Sigmoid colon (tissue), 7 donors: ENCODE results near the gene MAGEA9B. TPM values are rescaled to one million over a fixed set of nuclear protein-coding genes. Genes with fewer than 3 reads are reported as not detected.
"Not testable (repeated sequence)": the region's sequence is repeated elsewhere in the genome, so short reads cannot be mapped to it uniquely, and the experiment has no call there.

Source experiments
- DNase-seq: peaks from one replicate; pipeline ENCODE4 v3.0.0-alpha.2; 2019
- H3K27ac ChIP-seq, 4 donors: fragments of 200-600 bp; sonication (generic); one replicate each; pipeline ENCODE4 v1.5.1; 2016 to 2019; ENCODE audit warnings: mild to moderate bottlenecking in 1 of 4
- H3K27me3 ChIP-seq, 3 donors: fragments of 200-600 bp; sonication (generic); one replicate each; pipeline ENCODE4 v1.5.1; 2019; ENCODE audit warnings: mild to moderate bottlenecking in 1 of 3
- H3K36me3 ChIP-seq, 4 donors: fragments of 200-600 bp; sonication (generic); one replicate each; pipeline ENCODE4 v1.5.1; 2016 to 2019
- H3K4me1 ChIP-seq, 4 donors: fragments of 200-600 bp; sonication (generic); one replicate each; pipeline ENCODE4 v1.5.1; 2017 to 2019
- H3K4me3 ChIP-seq, 4 donors: fragments of 200-600 bp; sonication (generic); one replicate each; pipeline ENCODE4 v1.5.1; 2017 to 2019; ENCODE audit warnings: mild to moderate bottlenecking in 2 of 4, moderate library complexity in 1 of 4
- H3K9me3 ChIP-seq, 4 donors: fragments of 200-600 bp in 3 of 4; sonication (generic) in 3 of 4; one replicate each; pipeline versions ENCODE4 v1.5.1 to v1.6.1; 2013 to 2019
- EP300 ChIP-seq, 4 donors: sonication (generic); formaldehyde crosslinking; IDR thresholded peaks; one replicate each; pipeline ENCODE4 v1.6.1; 2017; ENCODE audit warnings: antibody characterized with exemption in 4 of 4
- POLR2A ChIP-seq, 2 donors: fragments of 450-650 bp; IDR thresholded peaks; one replicate each; pipeline ENCODE4 v1.6.1; 2016; ENCODE audit warnings: antibody characterized with exemption in 2 of 2, mild to moderate bottlenecking in 2 of 2, moderate library complexity in 2 of 2
- POLR2AphosphoS5 ChIP-seq, 4 donors: sonication (generic); formaldehyde crosslinking; IDR thresholded peaks; one replicate each; pipeline ENCODE4 v1.6.1; 2017; ENCODE audit warnings: antibody characterized with exemption in 4 of 4
- WGBS, 2 donors: extraction: QIAGEN DNeasy Blood & Tissue Kit; methylation state at CpG; one replicate each; pipeline ENCODE4 v1.1.7; 2013; 5-methylcytosine and 5-hydroxymethylcytosine counted together
- intact Hi-C: fragments of 100-400 bp; cut with DNase I; formaldehyde crosslinking; loops from one replicate; pipeline ENCODE4 v1.15.1; 2023
- polyA plus RNA-seq, 3 donors: library from polyadenylated mRNA; stranded (reverse); fragments of 200-250 nt; gene quantifications; one replicate each; pipeline ENCODE4 v1.2.3, GENCODE V29; 2013
- total RNA-seq, 4 donors: library from RNA; depleted of rRNA; stranded (reverse); fragments of >200 nt; gene quantifications; one replicate each; pipeline ENCODE4 v1.1.0, GENCODE V29; 2016
- TF ChIP-seq, protein P1 (sequence below), 4 experiments: fragments of 450-650 bp in 3 of 4; fragments of 200-600 bp in 1 of 4; IDR thresholded peaks; one replicate each; pipeline ENCODE4 v1.5.1; 2016 to 2019; ENCODE audit warnings: antibody characterized with exemption in 4 of 4, mild to moderate bottlenecking in 3 of 4, moderate library complexity in 2 of 4
- donor health status: healthy with polysubstance abuse.
- donor health status: Bipolar disorder and iron deficiency.
- donor health status: healthy.

The MAGEA9B gene, protein sequence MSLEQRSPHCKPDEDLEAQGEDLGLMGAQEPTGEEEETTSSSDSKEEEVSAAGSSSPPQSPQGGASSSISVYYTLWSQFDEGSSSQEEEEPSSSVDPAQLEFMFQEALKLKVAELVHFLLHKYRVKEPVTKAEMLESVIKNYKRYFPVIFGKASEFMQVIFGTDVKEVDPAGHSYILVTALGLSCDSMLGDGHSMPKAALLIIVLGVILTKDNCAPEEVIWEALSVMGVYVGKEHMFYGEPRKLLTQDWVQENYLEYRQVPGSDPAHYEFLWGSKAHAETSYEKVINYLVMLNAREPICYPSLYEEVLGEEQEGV
- not detected for total RNA-seq
- not detected for polyA plus RNA-seq

DNA sequence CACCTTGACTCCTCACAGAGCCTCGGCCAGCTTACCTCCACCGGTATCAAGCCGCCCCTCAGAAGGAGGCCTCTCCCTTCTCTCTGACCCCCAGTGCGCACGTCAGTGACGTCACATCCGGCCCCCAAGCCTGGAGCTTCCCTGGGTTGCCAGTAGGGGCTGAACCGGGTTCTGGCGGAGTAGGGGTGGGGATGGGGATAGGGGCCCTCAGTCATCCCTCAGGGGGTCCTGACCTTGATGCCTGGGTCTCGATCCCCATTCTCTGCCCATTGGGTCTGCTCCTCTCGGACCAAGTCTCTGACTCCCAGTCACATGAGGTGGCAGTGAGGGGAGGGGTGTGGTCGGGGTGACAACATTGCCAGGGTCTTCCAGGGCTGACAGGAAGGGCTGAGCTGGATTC lies at the start of gene MAGEA9B:
TSS of gene MAGEA9B (minus strand) at position 101 of the 400 bp plus-strand sequence. CDS start 4,280 bp downstream, outside the sequence.
- H3K4me3 ChIP-seq, H3K27me3 ChIP-seq, H3K27ac ChIP-seq, H3K36me3 ChIP-seq, intact Hi-C loops, H3K9me3 ChIP-seq, H3K4me1 ChIP-seq, DNase-seq: not testable (repeated sequence)
- WGBS, 2 donors, result no CpG with 5 or more reads among the region's 12 CpGs

DNA sequence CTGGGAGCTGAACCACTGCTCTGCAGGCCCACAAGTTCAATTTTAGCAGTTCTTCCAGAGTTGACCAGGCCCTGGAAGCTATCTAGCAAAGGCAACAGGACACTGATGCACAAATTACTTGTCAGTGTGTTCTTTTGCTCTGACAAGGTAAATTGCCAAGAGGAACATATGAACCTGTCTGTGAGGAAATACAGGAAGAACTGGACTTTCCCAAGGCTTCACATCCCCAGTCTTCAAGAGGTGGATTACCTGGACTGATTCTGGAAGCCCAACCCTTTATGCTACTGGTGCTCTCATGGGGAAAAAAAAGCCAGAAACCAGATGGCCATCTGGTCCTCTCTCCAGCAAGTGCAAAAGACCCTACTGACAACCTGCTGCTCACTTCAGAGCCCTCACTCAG lies 46.3 kb upstream of the MAGEA9B start:
- no peak overlapping the region for H3K4me3 ChIP-seq
- H3K27me3 ChIP-seq, result no peaks in the 10 kb centered on the region
- no peak for DNase-seq
- no peaks in the 10 kb centered on the region for H3K36me3 ChIP-seq
- intact Hi-C loops, result no loop called here
- H3K4me1 ChIP-seq, result peaks cover 0 to 14% (median 5%) of the 10 kb centered on the region in 4 donors
- no peak for TF ChIP-seq POLR2AphosphoS5 (IDR thresholded peaks at IDR 0.05)
- TF ChIP-seq, protein P1, sequence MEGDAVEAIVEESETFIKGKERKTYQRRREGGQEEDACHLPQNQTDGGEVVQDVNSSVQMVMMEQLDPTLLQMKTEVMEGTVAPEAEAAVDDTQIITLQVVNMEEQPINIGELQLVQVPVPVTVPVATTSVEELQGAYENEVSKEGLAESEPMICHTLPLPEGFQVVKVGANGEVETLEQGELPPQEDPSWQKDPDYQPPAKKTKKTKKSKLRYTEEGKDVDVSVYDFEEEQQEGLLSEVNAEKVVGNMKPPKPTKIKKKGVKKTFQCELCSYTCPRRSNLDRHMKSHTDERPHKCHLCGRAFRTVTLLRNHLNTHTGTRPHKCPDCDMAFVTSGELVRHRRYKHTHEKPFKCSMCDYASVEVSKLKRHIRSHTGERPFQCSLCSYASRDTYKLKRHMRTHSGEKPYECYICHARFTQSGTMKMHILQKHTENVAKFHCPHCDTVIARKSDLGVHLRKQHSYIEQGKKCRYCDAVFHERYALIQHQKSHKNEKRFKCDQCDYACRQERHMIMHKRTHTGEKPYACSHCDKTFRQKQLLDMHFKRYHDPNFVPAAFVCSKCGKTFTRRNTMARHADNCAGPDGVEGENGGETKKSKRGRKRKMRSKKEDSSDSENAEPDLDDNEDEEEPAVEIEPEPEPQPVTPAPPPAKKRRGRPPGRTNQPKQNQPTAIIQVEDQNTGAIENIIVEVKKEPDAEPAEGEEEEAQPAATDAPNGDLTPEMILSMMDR (IDR thresholded peaks at IDR 0.05), result no peak
- no peak for TF ChIP-seq EP300 (IDR thresholded peaks at IDR 0.05)
- TF ChIP-seq POLR2A (IDR thresholded peaks at IDR 0.05), result no peak
- no peak overlapping the region for H3K27ac ChIP-seq
- H3K9me3 ChIP-seq, result no peaks in the 10 kb centered on the region

DNA sequence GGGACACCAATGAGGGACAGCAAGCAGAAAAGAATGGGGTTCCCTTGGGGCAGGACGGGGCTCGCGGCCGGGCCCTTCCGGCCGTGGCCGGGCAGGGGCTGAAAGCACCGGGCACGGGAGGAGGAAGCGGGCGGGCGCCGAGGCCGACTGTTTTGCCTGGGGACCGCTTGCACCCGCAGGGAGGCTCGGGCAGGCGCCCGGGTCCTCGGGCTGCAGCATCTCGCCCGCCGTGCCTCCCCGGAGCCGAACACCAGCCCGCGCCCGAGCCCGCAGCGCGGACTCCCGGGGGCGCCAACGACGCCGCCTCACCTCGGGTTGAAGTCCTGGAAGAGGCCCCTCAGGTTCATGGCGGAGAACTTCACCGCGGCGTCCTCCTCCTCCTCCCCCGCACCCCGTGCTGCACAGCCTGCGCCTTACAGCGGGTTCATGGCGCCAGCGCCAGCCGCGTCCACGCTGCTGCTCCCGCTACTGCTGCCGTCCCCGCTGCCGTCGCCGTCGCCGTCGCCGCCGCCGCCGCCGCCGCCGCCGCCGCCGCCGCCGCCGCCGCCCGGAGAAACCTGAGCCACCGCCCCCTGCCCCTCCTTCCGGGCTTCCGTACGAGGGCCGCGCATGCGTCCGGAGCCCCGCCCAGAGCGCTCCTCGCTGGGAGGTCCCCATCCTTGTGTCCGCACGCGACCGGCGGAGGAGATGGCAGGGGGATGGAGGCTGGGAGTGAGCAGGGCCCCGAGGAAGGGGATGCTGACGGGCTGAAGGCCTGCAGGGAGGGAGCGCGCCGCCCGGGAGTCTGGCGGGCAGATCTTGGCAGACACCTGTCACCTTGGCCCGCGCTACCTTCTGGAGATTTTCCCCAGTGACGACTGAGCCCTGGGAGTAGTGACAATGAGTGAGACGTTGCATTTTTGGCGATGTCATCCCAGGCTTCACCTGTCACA lies 44.2 kb upstream of the MAGEA9B start, which contains the start of gene TMEM185A:
TSS of gene TMEM185A (minus strand) at position 559 of the 932 bp plus-strand sequence. CDS start at position 347, 212 bp downstream.
- intact Hi-C loops, result loop anchor here (2.0 kb wide), 1 partner anchor 127 kb away; the partner anchor contains the start of gene IDS
- H3K27ac ChIP-seq, result peak within 1 kb of the TSS; percentile 77 to 81 (median 78)
- peak; percentile 85 for DNase-seq

DNA sequence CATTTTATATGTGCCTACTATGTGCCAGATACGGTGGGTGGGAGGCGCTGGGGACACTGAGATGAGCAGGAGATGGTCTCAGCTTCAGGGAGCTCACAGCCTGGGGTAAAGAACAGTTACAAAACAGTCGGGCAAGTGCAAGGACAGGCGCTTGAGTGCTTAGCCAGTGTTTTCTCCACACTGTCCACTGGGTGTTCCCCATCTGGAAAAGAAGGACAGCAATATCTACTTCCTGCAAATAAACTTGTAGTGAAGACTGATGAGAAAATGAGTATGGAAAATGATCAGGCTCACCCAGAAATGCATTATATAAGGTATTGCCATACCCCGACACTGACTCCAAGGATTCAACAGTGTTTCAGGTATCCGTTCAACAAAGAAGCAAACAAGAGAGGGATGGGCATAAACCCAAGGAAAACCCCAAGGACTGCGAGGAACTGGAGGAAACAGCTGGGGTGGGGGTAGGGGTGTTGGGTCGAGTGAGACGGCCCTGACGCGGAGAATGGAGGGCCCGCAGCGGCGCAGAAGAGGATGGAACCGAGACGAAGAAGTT lies 43.5 kb upstream of the MAGEA9B start:
- Histone ChIP-seq H3K4me3 (peak overlapping the region; percentile 62 to 84 (median 68)), H3K4me1 (peaks cover 0 to 30% (median 5%) of the 10 kb centered on the region in 4 donors), H3K27ac (peak overlapping the region; percentile 77 to 81 (median 78)), H3K27me3 (no peaks in the 10 kb centered on the region), H3K9me3 (no peaks in the 10 kb centered on the region), H3K36me3 (no peaks in the 10 kb centered on the region)
- intact Hi-C loops, result loop anchor here (2.0 kb wide), 1 partner anchor 126 kb away; the partner anchor contains the start of gene IDS
- TF ChIP-seq, protein P1 (IDR thresholded peaks at IDR 0.05), result no peak
- TF ChIP-seq POLR2AphosphoS5 (IDR thresholded peaks at IDR 0.05), result no peak
- 6 to 9% methylated on average over 16 of the region's 16 CpGs for WGBS, 2 donors
- DNase-seq, result no peak

More for the DNA sequence above, 44.2 kb upstream of the MAGEA9B start, which contains the start of gene TMEM185A:
- Histone ChIP-seq H3K9me3 (no peaks in the 10 kb centered on the region), H3K27me3 (no peaks in the 10 kb centered on the region), H3K4me1 (peaks cover 0 to 24% (median 5%) of the 10 kb centered on the region in 4 donors), H3K36me3 (no peaks in the 10 kb centered on the region), H3K4me3 (peak within 1 kb of the TSS; percentile 62 to 84 (median 68))
- TF ChIP-seq EP300 (IDR thresholded peaks at IDR 0.05), result no peak
- TF ChIP-seq POLR2A (IDR thresholded peaks at IDR 0.05), result no peak
- TF ChIP-seq, protein P1 (IDR thresholded peaks at IDR 0.05), result no peak
- peak in 3 of 4 donors; percentile 11 to 42 (median 23) for TF ChIP-seq POLR2AphosphoS5 (IDR thresholded peaks at IDR 0.05)
- WGBS, 2 donors, result 0 to 1% methylated on average over 102 of the region's 102 CpGs
